Smooth muscle cell (in vitro differentiated cells): Measurements from ENCODE around the gene GHR. TPM values are rescaled to one million over a fixed set of nuclear protein-coding genes. Genes with fewer than 3 reads are reported as not detected.

Experiments used
- DNase-seq: peaks from one replicate; lab custom pipeline; 2025; ENCODE audit not compliant: unreplicated experiment; lab: John Stamatoyannopoulos, UW
- H2AFZ ChIP-seq: fragments of 200-600 bp; sonication (generic); 2 replicates; pipeline ENCODE4 v1.6.0; 2016; ENCODE audit warnings: antibody characterized with exemption, low read depth, mild to moderate bottlenecking
- H3F3A ChIP-seq: fragments of 200-600 bp; sonication (generic); 2 replicates; pipeline ENCODE4 v1.6.0; 2017; ENCODE audit warnings: antibody characterized with exemption, low read depth
- H3K27ac ChIP-seq: fragments of 200-600 bp; sonication (generic); 2 replicates; pipeline ENCODE4 v1.5.1; 2016; ENCODE audit warnings: low read depth, mild to moderate bottlenecking
- H3K27me3 ChIP-seq: fragments of 200-600 bp; sonication (generic); 2 replicates; pipeline ENCODE4 v1.6.1; 2016; ENCODE audit warnings: low read depth, mild to moderate bottlenecking
- H3K36me3 ChIP-seq: fragments of 200-600 bp; sonication (generic); 2 replicates; pipeline ENCODE4 v1.5.1; 2016; ENCODE audit warnings: low read depth
- H3K4me1 ChIP-seq: fragments of 200-600 bp; sonication (generic); 2 replicates; pipeline ENCODE4 v1.5.1; 2016; ENCODE audit warnings: low read depth
- H3K4me2 ChIP-seq: fragments of 200-600 bp; sonication (generic); 2 replicates; pipeline ENCODE4 v1.6.0; 2016; ENCODE audit warnings: mild to moderate bottlenecking
- H3K4me3 ChIP-seq: fragments of 200-600 bp; sonication (generic); 2 replicates; pipeline ENCODE4 v1.5.1; 2016; ENCODE audit warnings: mild to moderate bottlenecking
- H3K79me2 ChIP-seq: fragments of 200-600 bp; sonication (generic); 2 replicates; pipeline ENCODE4 v1.6.0; 2016; ENCODE audit warnings: low read depth, mild to moderate bottlenecking
- H3K9ac ChIP-seq: fragments of 200-600 bp; sonication (generic); 2 replicates; pipeline ENCODE4 v1.6.0; 2016; ENCODE audit warnings: low read depth
- H3K9me3 ChIP-seq: fragments of 200-600 bp; sonication (generic); replicated peaks from 2 replicates; pipeline ENCODE4 v1.5.1; 2016; ENCODE audit warnings: low read depth
- H4K20me1 ChIP-seq: fragments of 200-600 bp; sonication (generic); 2 replicates; pipeline ENCODE4 v1.6.0; 2016; ENCODE audit warnings: low read depth
- CTCF ChIP-seq: fragments of 200-600 bp; sonication (generic); IDR thresholded peaks from 2 replicates; pipeline ENCODE4 v1.5.1; 2017; ENCODE audit warnings: borderline replicate concordance, mild to moderate bottlenecking, antibody characterized with exemption; ENCODE audit not compliant: insufficient read depth, poor library complexity, severe bottlenecking
- WGBS: methylation state at CpG from one replicate; pipeline ENCODE4 v1.1.7; 2016; ENCODE audit warnings: low lambda C conversion rate; 5-methylcytosine and 5-hydroxymethylcytosine counted together
- polyA plus RNA-seq: library from polyadenylated mRNA; unstranded; fragments of >200 nt; fragmentation: Nextera tagmentation; extraction: Ambion mirVana; gene quantifications from 2 replicates; pipeline ENCODE4 v1.2.1, GENCODE V29; 2016
- total RNA-seq: library from RNA; depleted of rRNA; stranded (reverse); fragments of >200 nt; gene quantifications from 2 replicates; pipeline ENCODE4 v1.2.3, GENCODE V29; 2014

GHR gene
- total and polyA plus RNA-seq, 2 experiments from 2014 or later: 2.1 to 4.3 TPM

GRCh38 chr5:42643360-42643759 lies 220.1 kb downstream of the GHR start:
- TF ChIP-seq CTCF: no peak
- no peaks in the 10 kb centered on the region for H4K20me1 ChIP-seq
- no peak overlapping the region for H2AFZ ChIP-seq
- H3K9ac ChIP-seq: no peak overlapping the region
- DNase-seq: no peak
- H3K4me2 ChIP-seq: no peak overlapping the region
- no peaks in the 10 kb centered on the region for H3K36me3 ChIP-seq
- H3K4me3 ChIP-seq: no peak overlapping the region
- no peaks in the 10 kb centered on the region for H3K4me1 ChIP-seq
- WGBS: 86% methylated on average over 1 of the region's 1 CpG
- no peaks in the 10 kb centered on the region for H3K27me3 ChIP-seq
- H3K79me2 ChIP-seq: no peaks in the 10 kb centered on the region
- no peaks in the 10 kb centered on the region for H3K9me3 ChIP-seq
- H3F3A ChIP-seq: no peaks in the 10 kb centered on the region
- no peak overlapping the region for H3K27ac ChIP-seq

GRCh38 chr5:42645138-42645537 lies 221.9 kb downstream of the GHR start:
- no peak for TF ChIP-seq CTCF
- Histone ChIP-seq H3K4me1 (no peaks in the 10 kb centered on the region), H4K20me1 (no peaks in the 10 kb centered on the region), H3K27me3 (no peaks in the 10 kb centered on the region), H3K4me3 (no peak overlapping the region), H2AFZ (no peak overlapping the region), H3K27ac (no peak overlapping the region), H3K9me3 (no peaks in the 10 kb centered on the region), H3F3A (no peaks in the 10 kb centered on the region), H3K36me3 (no peaks in the 10 kb centered on the region), H3K79me2 (no peaks in the 10 kb centered on the region), H3K4me2 (no peak overlapping the region), H3K9ac (no peak overlapping the region)
- no peak for DNase-seq
- WGBS: 78% methylated on average over 2 of the region's 2 CpGs

- Histone ChIP-seq H3K27me3 (no peaks in the 10 kb centered on the region), H3F3A (no peaks in the 10 kb centered on the region)
- 78% methylated on average over 3 of the region's 3 CpGs for WGBS
Measured at GRCh38 chr5:42648036-42648435, 224.8 kb downstream of the GHR start.

More at GRCh38 chr5:42648036-42648435, 224.8 kb downstream of the GHR start:
- no peaks in the 10 kb centered on the region for H3K9me3 ChIP-seq
- H3K36me3 ChIP-seq: no peaks in the 10 kb centered on the region
- H3K4me1 ChIP-seq: no peaks in the 10 kb centered on the region
- no peak for TF ChIP-seq CTCF
- no peak overlapping the region for H3K4me3 ChIP-seq
- H3K79me2 ChIP-seq: no peaks in the 10 kb centered on the region
- no peak overlapping the region for H2AFZ ChIP-seq
- H3K27ac ChIP-seq: no peak overlapping the region
- H3K4me2 ChIP-seq: no peak overlapping the region
- H3K9ac ChIP-seq: no peak overlapping the region
- DNase-seq: no peak
- H4K20me1 ChIP-seq: no peaks in the 10 kb centered on the region
